MV-4-11 (cell line): ENCODE measurements around the gene TRIM43.
"Not testable (repeated sequence)": the region's sequence is repeated elsewhere in the genome, so short reads cannot be mapped to it uniquely, and the experiment has no call there.

Experiments
- DNase-seq: peaks from one replicate; lab custom pipeline; 2025; lab: John Stamatoyannopoulos, UW

Gene TRIM43

DNA sequence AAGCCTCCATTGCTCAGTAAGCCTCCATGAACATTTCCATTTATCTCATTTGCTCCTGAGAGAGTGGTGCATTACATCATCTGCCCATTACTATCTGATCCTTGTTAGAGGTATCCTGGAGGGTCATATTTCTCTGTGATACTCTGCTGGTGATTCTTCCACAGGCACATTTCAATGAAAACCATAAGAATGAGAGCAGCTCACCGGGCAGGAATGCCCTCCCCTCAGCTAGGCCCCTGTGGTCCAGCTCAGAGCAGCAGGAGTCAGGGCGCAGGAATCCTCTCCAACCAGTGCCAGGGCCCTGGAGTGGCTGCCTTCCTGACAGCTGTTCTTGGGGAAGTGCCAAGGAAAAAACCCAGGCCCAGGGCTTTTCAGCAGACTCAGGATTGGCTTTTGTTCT lies 50.0 kb downstream of the TRIM43 start:
- not testable (repeated sequence) for DNase-seq

GRCh38 chr2:95642360-95642759 lies 50.6 kb downstream of the TRIM43 start:
- DNase-seq = not testable (repeated sequence)

- DNase-seq = not testable (repeated sequence)
Observed at GRCh38 chr2:95642951-95643350, 51.1 kb downstream of the TRIM43 start.

- not testable (repeated sequence) for DNase-seq
Observed at GRCh38 chr2:95645312-95645711, 53.5 kb downstream of the TRIM43 start.

DNA sequence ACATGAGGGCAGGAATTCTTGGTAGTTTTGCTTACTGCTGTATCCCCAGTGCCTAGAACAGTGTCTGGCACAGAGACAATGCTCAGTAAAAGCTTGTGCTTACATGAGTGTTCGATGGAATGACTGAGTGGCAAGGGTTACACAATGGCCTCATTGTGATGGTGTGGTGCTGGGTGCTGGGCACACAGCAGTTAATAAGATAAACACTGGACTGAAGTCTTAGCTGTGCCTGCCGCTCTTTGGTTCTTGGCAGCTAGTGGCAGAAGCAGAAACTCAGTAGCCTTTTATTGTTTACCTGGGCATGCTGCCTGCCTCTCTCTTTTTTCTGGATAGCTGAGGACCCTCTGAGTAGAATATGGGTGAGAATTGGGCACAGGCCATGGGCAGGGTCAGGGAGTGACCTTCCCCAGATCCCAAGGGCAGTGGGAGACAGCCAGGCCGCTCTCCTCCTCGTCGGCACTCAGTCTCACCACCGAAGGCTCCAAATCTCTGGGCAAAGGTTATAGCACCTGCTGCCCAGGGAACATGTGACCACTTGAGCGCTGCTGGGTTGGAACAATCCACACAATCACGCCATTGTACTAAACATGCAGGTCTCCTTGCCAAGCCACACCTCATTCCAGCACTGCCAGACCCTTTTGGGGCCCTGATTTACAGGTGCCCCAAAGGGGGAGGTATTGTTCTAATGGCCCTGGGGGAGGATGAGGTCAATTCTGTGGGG lies 54.6 kb downstream of the TRIM43 start:
- not testable (repeated sequence) for DNase-seq

DNA sequence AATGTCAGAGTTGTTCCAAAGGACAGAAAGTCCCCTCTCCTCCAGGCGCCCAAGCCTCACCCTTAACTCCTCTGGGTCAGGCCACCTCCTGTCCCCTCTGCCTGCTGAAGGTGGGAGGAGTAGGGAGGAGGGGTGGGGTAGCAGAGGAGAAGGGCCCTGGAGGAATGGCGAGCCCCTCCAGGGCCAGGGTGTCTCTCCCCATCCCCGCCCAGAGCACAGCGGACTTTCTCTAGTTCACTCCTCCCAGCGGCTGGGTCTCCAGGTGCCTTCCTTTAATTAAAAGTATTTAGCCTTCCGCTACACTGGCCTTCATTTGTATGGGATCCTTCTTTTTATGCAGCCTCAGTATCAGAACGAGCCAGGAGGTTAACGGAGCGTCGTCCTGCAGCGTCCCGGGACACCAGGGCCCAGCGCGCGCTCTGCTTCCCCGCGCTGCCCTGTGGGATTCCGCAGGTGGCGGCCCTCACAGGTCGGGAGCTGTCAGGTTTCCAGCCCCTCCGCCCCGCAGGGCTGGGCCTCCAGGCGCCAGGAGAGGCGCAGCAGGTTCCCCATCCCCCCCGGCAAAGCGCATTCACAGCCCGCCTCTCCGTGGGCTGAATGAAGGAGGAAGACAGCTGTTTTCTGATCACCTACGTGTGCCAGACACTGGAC lies 57.2 kb downstream of the TRIM43 start:
- DNase-seq = not testable (repeated sequence)
